ENCODE results near the gene ORM1.

- TF ChIP-seq, protein P1, sequence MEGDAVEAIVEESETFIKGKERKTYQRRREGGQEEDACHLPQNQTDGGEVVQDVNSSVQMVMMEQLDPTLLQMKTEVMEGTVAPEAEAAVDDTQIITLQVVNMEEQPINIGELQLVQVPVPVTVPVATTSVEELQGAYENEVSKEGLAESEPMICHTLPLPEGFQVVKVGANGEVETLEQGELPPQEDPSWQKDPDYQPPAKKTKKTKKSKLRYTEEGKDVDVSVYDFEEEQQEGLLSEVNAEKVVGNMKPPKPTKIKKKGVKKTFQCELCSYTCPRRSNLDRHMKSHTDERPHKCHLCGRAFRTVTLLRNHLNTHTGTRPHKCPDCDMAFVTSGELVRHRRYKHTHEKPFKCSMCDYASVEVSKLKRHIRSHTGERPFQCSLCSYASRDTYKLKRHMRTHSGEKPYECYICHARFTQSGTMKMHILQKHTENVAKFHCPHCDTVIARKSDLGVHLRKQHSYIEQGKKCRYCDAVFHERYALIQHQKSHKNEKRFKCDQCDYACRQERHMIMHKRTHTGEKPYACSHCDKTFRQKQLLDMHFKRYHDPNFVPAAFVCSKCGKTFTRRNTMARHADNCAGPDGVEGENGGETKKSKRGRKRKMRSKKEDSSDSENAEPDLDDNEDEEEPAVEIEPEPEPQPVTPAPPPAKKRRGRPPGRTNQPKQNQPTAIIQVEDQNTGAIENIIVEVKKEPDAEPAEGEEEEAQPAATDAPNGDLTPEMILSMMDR (IDR thresholded peaks at IDR 0.05; ENCODE audit: low read length): no peak
- TF ChIP-seq EZH2phosphoT487 (IDR thresholded peaks at IDR 0.05; ENCODE audit: low read length) (no peak), EZH2 (optimal IDR thresholded peaks at IDR 0.05; ENCODE audit: low read depth, low read length) (no peak)
These were observed 7.8 kb upstream of the ORM1 start for GRCh38 chr9:114314881-114315722.
